HCT116 (cell line): Measurements from ENCODE around the gene TWIST1. TPM values are rescaled to one million over a fixed set of nuclear protein-coding genes. Genes with fewer than 3 reads are reported as not detected.

Source experiments
- ATAC-seq: fragments of 200-7000 bp; cut with Tn5 transposase; 2 replicates; pipeline ENCODE4 v1.9.1; 2020; ENCODE audit warnings: mild to moderate bottlenecking, moderate library complexity
- BruUV-seq: library from RNA; stranded (reverse); fragments of 400-500 nt; replicated peaks from 2 replicates; lab custom pipeline; 2021; lab: Mats Ljungman, UMichigan
- CTCF ChIA-PET: fragments of 300-600 bp; sonication (Branson Sonifier 250); formaldehyde crosslinking; loops from one replicate; lab custom pipeline; 2021; ENCODE audit warnings: antibody characterized with exemption; lab: Charles Lee
- POLR2A ChIA-PET: fragments of 300-600, 350-600 bp; sonication (Branson Sonifier 250); formaldehyde crosslinking; loops from one replicate; lab custom pipeline; 2021; ENCODE audit warnings: antibody characterized with exemption; lab: Charles Lee
- RAD21 ChIA-PET, 2 experiments: fragments of 300-600 bp; sonication (Branson Sonifier 250); formaldehyde crosslinking; loops; one replicate each; lab custom pipeline; 2023; ENCODE audit warnings: low total read pairs in 2 of 2; ENCODE audit not compliant: uncharacterized antibody in 2 of 2, unreplicated experiment in 2 of 2, low non-redundant PET in 1 of 2; lab: Charles Lee
- DNase-seq: peaks from one replicate; pipeline ENCODE4 v3.0.0-alpha.2; 2010; ENCODE audit warnings: low read depth, low spot score
- H2AFZ ChIP-seq: fragments of 200-600 bp; shearing (Covaris generic), sonication (generic); 2 replicates; pipeline ENCODE4 v1.6.1; 2017; ENCODE audit warnings: low read depth, mixed run types, mixed read lengths, antibody characterized with exemption, low read length; ENCODE audit not compliant: poor library complexity, severe bottlenecking
- H3K27ac ChIP-seq: 2 replicates; pipeline ENCODE4 v1.5.1; 2012; ENCODE audit warnings: low read depth, low read length
- H3K27me3 ChIP-seq: fragments of 200-600 bp; sonication (generic); 2 replicates; pipeline ENCODE4 v1.6.1; 2016; ENCODE audit warnings: mixed run types, low read length, mixed read lengths; ENCODE audit not compliant: insufficient read depth
- H3K36me3 ChIP-seq, 2 experiments: fragments of 200-500 bp in 1 of 2; fragments of 200-600 bp in 1 of 2; sonication (Bioruptor generic) in 1 of 2; sonication (generic) in 1 of 2; 2 replicates each; pipeline versions ENCODE4 v1.5.1 to v1.6.1; 2014 to 2016; ENCODE audit warnings: low read length in 2 of 2, inconsistent platforms in 1 of 2, mixed read lengths in 1 of 2, mixed run types in 1 of 2; ENCODE audit not compliant: insufficient read depth in 2 of 2, control insufficient read depth in 1 of 2
- H3K4me1 ChIP-seq, 2 experiments: fragments of 200-600 bp in 1 of 2; sonication (generic) in 1 of 2; 2 replicates each; pipeline versions ENCODE4 v1.5.1 to v1.6.1; 2012 to 2017; ENCODE audit warnings: low read length in 2 of 2, inconsistent platforms in 1 of 2, mild to moderate bottlenecking in 1 of 2, mixed read lengths in 1 of 2, mixed run types in 1 of 2, moderate library complexity in 1 of 2; ENCODE audit not compliant: insufficient read depth in 2 of 2, control insufficient read depth in 1 of 2
- H3K4me2 ChIP-seq: fragments of 200-600 bp; sonication (generic); 2 replicates; pipeline ENCODE4 v1.6.1; 2017; ENCODE audit warnings: mixed run types, low read length, mixed read lengths
- H3K4me3 ChIP-seq, 2 experiments: fragments of 200-600 bp in 1 of 2; sonication (generic) in 1 of 2; replicated peaks in 1 of 2; 2 replicates each; pipeline ENCODE4 v1.5.1; 2011 to 2016; ENCODE audit warnings: low read length in 2 of 2, control low read depth in 1 of 2, low read depth in 1 of 2, mild to moderate bottlenecking in 1 of 2, mixed read lengths in 1 of 2, mixed run types in 1 of 2
- H3K79me2 ChIP-seq: fragments of 200-600 bp; sonication (generic); 2 replicates; pipeline ENCODE4 v1.6.1; 2017; ENCODE audit warnings: mild to moderate bottlenecking, mixed run types, low read length, moderate library complexity, mixed read lengths; ENCODE audit not compliant: insufficient read depth
- H3K9ac ChIP-seq: fragments of 200-600 bp; sonication (generic); 2 replicates; pipeline ENCODE4 v1.6.1; 2016; ENCODE audit warnings: low read length, mixed read lengths
- H3K9me2 ChIP-seq: fragments of 200-600 bp; sonication (generic), shearing (Covaris generic); 2 replicates; pipeline ENCODE4 v1.6.1; 2017; ENCODE audit warnings: mixed run types, mild to moderate bottlenecking, moderate library complexity; ENCODE audit not compliant: insufficient read depth
- H3K9me3 ChIP-seq, 2 experiments: fragments of 200-500 bp in 1 of 2; fragments of 200-600 bp in 1 of 2; sonication (Bioruptor generic) in 1 of 2; sonication (generic) in 1 of 2; 2 replicates each; pipeline ENCODE4 v1.6.1; 2014 to 2017; ENCODE audit warnings: low read length in 2 of 2, mixed read lengths in 2 of 2, inconsistent platforms in 1 of 2, low read depth in 1 of 2, mild to moderate bottlenecking in 1 of 2, mixed run types in 1 of 2, moderate library complexity in 1 of 2; ENCODE audit not compliant: control insufficient read depth in 1 of 2, insufficient read depth in 1 of 2
- H4K20me1 ChIP-seq: fragments of 200-600 bp; sonication (generic), shearing (Covaris generic); 2 replicates; pipeline ENCODE4 v1.6.1; 2017; ENCODE audit warnings: mixed run types, mild to moderate bottlenecking, moderate library complexity; ENCODE audit not compliant: insufficient read depth
- CTCF ChIP-seq, 3 experiments: fragments of 200-600 bp in 1 of 3; sonication (generic) in 1 of 3; IDR thresholded peaks in 2 of 3; conservative IDR thresholded peaks in 1 of 3; 2 replicates each; pipeline ENCODE4 v1.5.1; 2012 to 2017; ENCODE audit warnings: low read depth in 2 of 3, low read length in 2 of 3, antibody characterized with exemption in 1 of 3, borderline replicate concordance in 1 of 3, control low read depth in 1 of 3, mild to moderate bottlenecking in 1 of 3, mixed read lengths in 1 of 3, mixed run types in 1 of 3, moderate library complexity in 1 of 3; ENCODE audit not compliant: insufficient read depth in 1 of 3
- EGR1 ChIP-seq: IDR thresholded peaks from 2 replicates; pipeline ENCODE4 v1.6.1; 2012; ENCODE audit warnings: low read depth
- EZH2 ChIP-seq: fragments of 200-600 bp; sonication (generic); IDR thresholded peaks from 2 replicates; pipeline ENCODE4 v1.6.1; 2017; ENCODE audit warnings: antibody characterized with exemption, mixed run types
- RAD21 ChIP-seq: IDR thresholded peaks from 2 replicates; pipeline ENCODE4 v1.6.1; 2012; ENCODE audit warnings: low read depth, mild to moderate bottlenecking
- TCF7L2 ChIP-seq: IDR thresholded peaks from 2 replicates; pipeline ENCODE4 v1.7.0; 2011; ENCODE audit warnings: borderline replicate concordance, inconsistent platforms; ENCODE audit not compliant: insufficient read depth, insufficient read length; ENCODE audit errors: extremely low read depth
- intact Hi-C: fragments of 100-400 bp; cut with micrococcal nuclease; formaldehyde crosslinking; loops from 2 replicates; pipeline ENCODE4 v1.10.0; 2022
- total RNA-seq: library from RNA; stranded (reverse); gene quantifications from one replicate; pipeline ENCODE4 v1.2.1, GENCODE V29; 2021; ENCODE audit not compliant: unreplicated experiment

TWIST1 gene
- total RNA-seq, 1 experiment from 2014 or later, result 0.86 TPM

- H3K4me1 ChIP-seq, result no peaks in the 10 kb centered on the region
- no peak overlapping the region for H3K4me2 ChIP-seq
- H4K20me1 ChIP-seq, result no peaks in the 10 kb centered on the region
- H3K9ac ChIP-seq, result no peak overlapping the region
- intact Hi-C loops, result no loop called here
- no peaks in the 10 kb centered on the region for H3K36me3 ChIP-seq
- H3K27ac ChIP-seq, result no peak overlapping the region
- H3K4me3 ChIP-seq, result no peak overlapping the region
- ChIA-PET POLR2A (no interaction called here), CTCF (no interaction called here), RAD21 (no interaction called here)
- DNase-seq, result no peak
- no peaks in the 10 kb centered on the region for H3K9me3 ChIP-seq
- ATAC-seq, result no peak
- H3K27me3 ChIP-seq, result no peaks in the 10 kb centered on the region
- no peak overlapping the region for H2AFZ ChIP-seq
- no peaks in the 10 kb centered on the region for H3K79me2 ChIP-seq
- BruUV-seq, result no TSS peak
- H3K9me2 ChIP-seq, result no peaks in the 10 kb centered on the region
- no peak for TF ChIP-seq CTCF (IDR thresholded peaks at IDR 0.05 in 2 of 3, conservative IDR thresholded peaks at IDR 0.05 in 1 of 3; ENCODE audit: borderline replicate concordance in 1 of 3, insufficient read depth in 1 of 3, low read depth in 2 of 3, low read length in 2 of 3)
These were observed 23.3 kb downstream of the TWIST1 start for GRCh38 chr7:19094138-19094537.

- Histone ChIP-seq H3K79me2 (no peaks in the 10 kb centered on the region), H3K4me1 (no peaks in the 10 kb centered on the region), H4K20me1 (no peaks in the 10 kb centered on the region)
- no peak for DNase-seq
- intact Hi-C loops, result no loop called here
- no peak for TF ChIP-seq EZH2
- TF ChIP-seq RAD21, result no peak
- TF ChIP-seq EGR1, result no peak
- TF ChIP-seq TCF7L2, result no peak
- TF ChIP-seq, all 23 proteins: peak for 0
- no peak for ATAC-seq
- RAD21 ChIA-PET, result no interaction called here
- no TSS peak for BruUV-seq
- no peaks in the 10 kb centered on the region for H3K27me3 ChIP-seq
- no peak overlapping the region for H2AFZ ChIP-seq
- H3K27ac ChIP-seq, result no peak overlapping the region
- H3K9me3 ChIP-seq, result 0 out of 4 replicates have a peak, but pooled peaks cover 0 to 3% of the 10 kb centered on the region in 2 experiments
- POLR2A ChIA-PET, result no interaction called here
- no peaks in the 10 kb centered on the region for H3K36me3 ChIP-seq
- H3K4me2 ChIP-seq, result no peak overlapping the region
- CTCF ChIA-PET, result no interaction called here
- no peaks in the 10 kb centered on the region for H3K9me2 ChIP-seq
- H3K4me3 ChIP-seq, result no peak overlapping the region
- H3K9ac ChIP-seq, result no peak overlapping the region
These were observed 25.8 kb downstream of the TWIST1 start for GRCh38 chr7:19091550-19092200.
